ENCODE data around the gene MUC2.

The MUC2 gene

DNA sequence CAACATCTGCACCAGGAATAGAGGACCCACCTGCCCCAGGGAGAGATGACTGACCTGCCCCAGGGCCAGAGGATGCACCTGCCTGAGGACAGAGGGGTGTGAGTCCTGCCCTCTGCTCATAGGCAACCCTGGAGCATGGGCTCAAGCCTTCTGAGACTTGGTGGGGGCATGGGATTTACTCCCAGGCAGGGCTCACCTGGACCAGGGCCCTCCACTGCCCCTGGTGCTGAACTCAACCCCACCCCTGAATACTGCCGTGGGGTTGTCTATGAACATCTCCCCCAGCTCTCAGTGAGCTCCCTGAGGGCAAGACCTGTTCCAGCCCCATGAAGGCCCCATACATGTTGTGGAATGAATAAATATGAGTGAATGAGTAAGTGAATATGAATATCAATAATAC, 49.3 kb downstream of the MUC2 start:
- no peak for DNase-seq (ENCODE audit: low read depth)
- TF ChIP-seq MYC (IDR thresholded peaks at IDR 0.05; ENCODE audit: low read depth, low read length) (no peak), POLR2A (IDR thresholded peaks at IDR 0.05; ENCODE audit: extremely low read depth, insufficient read length) (no peak)
- TF ChIP-seq, protein P1, sequence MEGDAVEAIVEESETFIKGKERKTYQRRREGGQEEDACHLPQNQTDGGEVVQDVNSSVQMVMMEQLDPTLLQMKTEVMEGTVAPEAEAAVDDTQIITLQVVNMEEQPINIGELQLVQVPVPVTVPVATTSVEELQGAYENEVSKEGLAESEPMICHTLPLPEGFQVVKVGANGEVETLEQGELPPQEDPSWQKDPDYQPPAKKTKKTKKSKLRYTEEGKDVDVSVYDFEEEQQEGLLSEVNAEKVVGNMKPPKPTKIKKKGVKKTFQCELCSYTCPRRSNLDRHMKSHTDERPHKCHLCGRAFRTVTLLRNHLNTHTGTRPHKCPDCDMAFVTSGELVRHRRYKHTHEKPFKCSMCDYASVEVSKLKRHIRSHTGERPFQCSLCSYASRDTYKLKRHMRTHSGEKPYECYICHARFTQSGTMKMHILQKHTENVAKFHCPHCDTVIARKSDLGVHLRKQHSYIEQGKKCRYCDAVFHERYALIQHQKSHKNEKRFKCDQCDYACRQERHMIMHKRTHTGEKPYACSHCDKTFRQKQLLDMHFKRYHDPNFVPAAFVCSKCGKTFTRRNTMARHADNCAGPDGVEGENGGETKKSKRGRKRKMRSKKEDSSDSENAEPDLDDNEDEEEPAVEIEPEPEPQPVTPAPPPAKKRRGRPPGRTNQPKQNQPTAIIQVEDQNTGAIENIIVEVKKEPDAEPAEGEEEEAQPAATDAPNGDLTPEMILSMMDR (IDR thresholded peaks at IDR 0.05; ENCODE audit: low read depth, low read length): no peak
- TF ChIP-seq, protein P2, sequence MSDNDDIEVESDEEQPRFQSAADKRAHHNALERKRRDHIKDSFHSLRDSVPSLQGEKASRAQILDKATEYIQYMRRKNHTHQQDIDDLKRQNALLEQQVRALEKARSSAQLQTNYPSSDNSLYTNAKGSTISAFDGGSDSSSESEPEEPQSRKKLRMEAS (IDR thresholded peaks at IDR 0.05; ENCODE audit: low read depth, low read length): no peak
- no peak overlapping the region for H3K4me3 ChIP-seq (ENCODE audit: low read depth, low read length)
